ENCODE measurements around the gene ANXA2.

GRCh38 chr15:60326343-60326742 lies 71.4 kb downstream of the ANXA2 start:
- TF ChIP-seq, protein P1, sequence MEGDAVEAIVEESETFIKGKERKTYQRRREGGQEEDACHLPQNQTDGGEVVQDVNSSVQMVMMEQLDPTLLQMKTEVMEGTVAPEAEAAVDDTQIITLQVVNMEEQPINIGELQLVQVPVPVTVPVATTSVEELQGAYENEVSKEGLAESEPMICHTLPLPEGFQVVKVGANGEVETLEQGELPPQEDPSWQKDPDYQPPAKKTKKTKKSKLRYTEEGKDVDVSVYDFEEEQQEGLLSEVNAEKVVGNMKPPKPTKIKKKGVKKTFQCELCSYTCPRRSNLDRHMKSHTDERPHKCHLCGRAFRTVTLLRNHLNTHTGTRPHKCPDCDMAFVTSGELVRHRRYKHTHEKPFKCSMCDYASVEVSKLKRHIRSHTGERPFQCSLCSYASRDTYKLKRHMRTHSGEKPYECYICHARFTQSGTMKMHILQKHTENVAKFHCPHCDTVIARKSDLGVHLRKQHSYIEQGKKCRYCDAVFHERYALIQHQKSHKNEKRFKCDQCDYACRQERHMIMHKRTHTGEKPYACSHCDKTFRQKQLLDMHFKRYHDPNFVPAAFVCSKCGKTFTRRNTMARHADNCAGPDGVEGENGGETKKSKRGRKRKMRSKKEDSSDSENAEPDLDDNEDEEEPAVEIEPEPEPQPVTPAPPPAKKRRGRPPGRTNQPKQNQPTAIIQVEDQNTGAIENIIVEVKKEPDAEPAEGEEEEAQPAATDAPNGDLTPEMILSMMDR (IDR thresholded peaks at IDR 0.05; ENCODE audit: low read depth, low read length, missing input control): no peak
- TF ChIP-seq ATF3 (IDR thresholded peaks at IDR 0.05): no peak
- TF ChIP-seq TAF1 (conservative IDR thresholded peaks at IDR 0.05): no peak
- TF ChIP-seq EGR1 (IDR thresholded peaks at IDR 0.05; ENCODE audit: low read depth in 2 of 2): no peak
- TF ChIP-seq GABPA (IDR thresholded peaks at IDR 0.05 in 1 of 2, conservative IDR thresholded peaks at IDR 0.05 in 1 of 2): no peak
- no peak for TF ChIP-seq RAD21 (IDR thresholded peaks at IDR 0.05)
- TF ChIP-seq MAX (IDR thresholded peaks at IDR 0.05): no peak
- TF ChIP-seq RXRA (IDR thresholded peaks at IDR 0.05): no peak
- no peak for TF ChIP-seq SP1 (IDR thresholded peaks at IDR 0.05)
- no peak for TF ChIP-seq NR2F2 (IDR thresholded peaks at IDR 0.05)

Measured in liver (tissue), 3 donors.